GM12872 (cell line): ENCODE results near the gene TXN.

Experiments used
- CTCF ChIP-seq: IDR thresholded peaks from 3 replicates; pipeline ENCODE4 v1.5.1; 2011; ENCODE audit warnings: low read depth, mild to moderate bottlenecking, low read length, moderate library complexity; ENCODE audit not compliant: insufficient read depth

TXN gene

GRCh38 chr9:110248361-110248760, 7.9 kb downstream of the TXN start:
- TF ChIP-seq CTCF: no peak

- TF ChIP-seq CTCF: no peak
Measured at GRCh38 chr9:110246214-110246613, 10.1 kb downstream of the TXN start.

- TF ChIP-seq CTCF: no peak
Measured at GRCh38 chr9:110244616-110245015, 11.7 kb downstream of the TXN start.

GRCh38 chr9:110241858-110242321, 14.4 kb downstream of the TXN start:
- TF ChIP-seq CTCF: no peak

- TF ChIP-seq CTCF: no peak
Measured at GRCh38 chr9:110241260-110241857, 14.9 kb downstream of the TXN start.

GRCh38 chr9:110240198-110240597, 16.1 kb downstream of the TXN start:
- TF ChIP-seq CTCF: no peak

- TF ChIP-seq CTCF: no peak
Measured at GRCh38 chr9:110228321-110228720, 28.0 kb downstream of the TXN start.
